ENCODE measurements around the gene CSRP1.
A peak's percentile ranks its signal among the peaks of the same experiment; 100 is the strongest.

Gene CSRP1

GRCh38 chr1:201452866-201453265, 54.1 kb downstream of the CSRP1 start:
- DNase-seq: no peak
- Histone ChIP-seq H3K27ac (no peak overlapping the region), H3K36me3 (no peaks in the 10 kb centered on the region), H3K4me3 (ENCODE audit: low read depth, low read length) (no peak overlapping the region), H3K27me3 (ENCODE audit: insufficient read depth, low read depth, severe bottlenecking) (no peaks in the 10 kb centered on the region), H3K9me3 (ENCODE audit: severe bottlenecking) (no peaks in the 10 kb centered on the region)
- TF ChIP-seq CTCF (IDR thresholded peaks at IDR 0.05; ENCODE audit: low read depth, low read length): no peak

- Histone ChIP-seq H3K27ac (no peak overlapping the region), H3K27me3 (ENCODE audit: insufficient read depth, low read depth, severe bottlenecking) (no peaks in the 10 kb centered on the region), H3K9me3 (ENCODE audit: severe bottlenecking) (no peaks in the 10 kb centered on the region), H3K36me3 (no peaks in the 10 kb centered on the region), H3K4me3 (ENCODE audit: low read depth, low read length) (no peak overlapping the region)
- peak; percentile 82 for DNase-seq
- no peak for TF ChIP-seq CTCF (IDR thresholded peaks at IDR 0.05; ENCODE audit: low read depth, low read length)
Measured at GRCh38 chr1:201450721-201451291, 56.1 kb downstream of the CSRP1 start.

GRCh38 chr1:201448990-201449389, 57.9 kb downstream of the CSRP1 start:
- H3K9me3 ChIP-seq (ENCODE audit: severe bottlenecking): no peaks in the 10 kb centered on the region
- no peaks in the 10 kb centered on the region for H3K36me3 ChIP-seq
- DNase-seq: no peak
- H3K4me3 ChIP-seq (ENCODE audit: low read depth, low read length): no peak overlapping the region
- TF ChIP-seq CTCF (IDR thresholded peaks at IDR 0.05; ENCODE audit: low read depth, low read length): no peak
- H3K27ac ChIP-seq: no peak overlapping the region
- H3K27me3 ChIP-seq (ENCODE audit: insufficient read depth, low read depth, severe bottlenecking): no peaks in the 10 kb centered on the region

GRCh38 chr1:201447903-201448871, 58.7 kb downstream of the CSRP1 start:
- no peak overlapping the region for H3K4me3 ChIP-seq (ENCODE audit: low read depth, low read length)
- peak; percentile 95 for DNase-seq

GRCh38 chr1:201445310-201445709, 61.6 kb downstream of the CSRP1 start:
- Histone ChIP-seq H3K4me3 (ENCODE audit: low read depth, low read length) (no peak overlapping the region), H3K9me3 (ENCODE audit: severe bottlenecking) (peaks cover 12% of the 10 kb centered on the region), H3K27ac (no peak overlapping the region), H3K27me3 (ENCODE audit: insufficient read depth, low read depth, severe bottlenecking) (no peaks in the 10 kb centered on the region), H3K36me3 (no peaks in the 10 kb centered on the region)
- DNase-seq: no peak
- no peak for TF ChIP-seq CTCF (IDR thresholded peaks at IDR 0.05; ENCODE audit: low read depth, low read length)

More at GRCh38 chr1:201447903-201448871, 58.7 kb downstream of the CSRP1 start:
- peak; percentile 99 for TF ChIP-seq CTCF (IDR thresholded peaks at IDR 0.05; ENCODE audit: low read depth, low read length)
- Histone ChIP-seq H3K36me3 (no peaks in the 10 kb centered on the region), H3K27me3 (ENCODE audit: insufficient read depth, low read depth, severe bottlenecking) (no peaks in the 10 kb centered on the region), H3K27ac (no peak overlapping the region), H3K9me3 (ENCODE audit: severe bottlenecking) (no peaks in the 10 kb centered on the region)

Data from WERI-Rb-1 (cell line).